Endothelial cell of umbilical vein (primary cell): ENCODE results near the gene APOD. TPM values are rescaled to one million over a fixed set of nuclear protein-coding genes. Genes with fewer than 3 reads are reported as not detected.
"Not testable (repeated sequence)": the region's sequence is repeated elsewhere in the genome, so short reads cannot be mapped to it uniquely, and the experiment has no call there.

Experiments used
- BruUV-seq: library from RNA; stranded (reverse); fragments of 400-500 nt; replicated peaks from 2 replicates; lab custom pipeline; 2021; lab: Mats Ljungman, UMichigan
- CTCF ChIA-PET: fragments of 300-600, 350-600 bp; sonication (Branson Sonifier 250); formaldehyde crosslinking; loops from one replicate; lab custom pipeline; 2021; ENCODE audit warnings: antibody characterized with exemption, inconsistent platforms; lab: Charles Lee
- POLR2A ChIA-PET: fragments of 300-600, 350-600 bp; sonication (Branson Sonifier 250); formaldehyde crosslinking; loops from one replicate; lab custom pipeline; 2021; ENCODE audit warnings: antibody characterized with exemption, inconsistent platforms; lab: Charles Lee
- DNase-seq: peaks from one replicate; pipeline ENCODE4 v3.0.0-alpha.2; 2011; ENCODE audit warnings: low read depth, low spot score
- FAIRE-seq: peaks from 2 replicates; lab custom pipeline; 2011; peaks lifted over from hg19 to GRCh38; lab: Jason Lieb, UNC
- H2AFZ ChIP-seq: 2 replicates; pipeline ENCODE4 v1.6.0; 2012; ENCODE audit warnings: low read depth, low read length, control low read depth, inconsistent platforms
- H3K27ac ChIP-seq: 2 replicates; pipeline ENCODE4 v1.5.1; 2011; ENCODE audit warnings: low read depth, mild to moderate bottlenecking, control low read depth, low read length, moderate library complexity; ENCODE audit not compliant: insufficient read depth
- H3K27me3 ChIP-seq, 2 experiments: 2 replicates each; pipeline versions ENCODE4 v1.6.0 to v1.6.1; 2011; ENCODE audit warnings: low read length in 2 of 2, mixed read lengths in 1 of 2; ENCODE audit not compliant: control insufficient read depth in 2 of 2, insufficient read depth in 2 of 2
- H3K36me3 ChIP-seq, 2 experiments: 2 replicates in 1 of 2; 3 replicates in 1 of 2; pipeline ENCODE4 v1.5.1; 2011; ENCODE audit warnings: low read length in 2 of 2, mild to moderate bottlenecking in 1 of 2, moderate library complexity in 1 of 2; ENCODE audit not compliant: control insufficient read depth in 2 of 2, insufficient read depth in 2 of 2; ENCODE audit errors: extremely low read depth in 1 of 2
- H3K4me1 ChIP-seq: 3 replicates; pipeline ENCODE4 v1.5.1; 2011; ENCODE audit warnings: mild to moderate bottlenecking, low read length; ENCODE audit not compliant: control insufficient read depth, insufficient read depth; ENCODE audit errors: extremely low read depth
- H3K4me2 ChIP-seq: 2 replicates; pipeline ENCODE4 v1.6.1; 2011; ENCODE audit warnings: low read length, control low read depth, mixed read lengths; ENCODE audit not compliant: insufficient read depth
- H3K4me3 ChIP-seq, 3 experiments: fragments of 200-600 bp in 1 of 3; sonication (generic), shearing (Covaris generic) in 1 of 3; replicated peaks in 1 of 3; 2 replicates each; pipeline ENCODE4 v1.5.1; 2011 to 2016; ENCODE audit warnings: control low read depth in 3 of 3, low read length in 3 of 3, mild to moderate bottlenecking in 2 of 3, inconsistent platforms in 1 of 3, low read depth in 1 of 3, moderate library complexity in 1 of 3; ENCODE audit not compliant: insufficient read depth in 1 of 3
- H3K79me2 ChIP-seq: 2 replicates; pipeline ENCODE4 v1.6.0; 2012; ENCODE audit warnings: low read length, inconsistent platforms; ENCODE audit not compliant: control insufficient read depth, insufficient read depth
- H3K9ac ChIP-seq: replicated peaks from 2 replicates; pipeline ENCODE3; 2011; ENCODE audit warnings: low read length, control low read depth; ENCODE audit not compliant: insufficient read depth; ENCODE audit errors: extremely low read depth
- H3K9me1 ChIP-seq: replicated peaks from 3 replicates; pipeline ENCODE4 v1.6.0; 2011; ENCODE audit warnings: mild to moderate bottlenecking, low read length; ENCODE audit not compliant: control insufficient read depth, insufficient read depth; ENCODE audit errors: extremely low read depth
- H3K9me3 ChIP-seq: replicated peaks from 2 replicates; pipeline ENCODE4 v1.5.1; 2012; ENCODE audit warnings: low read length, inconsistent platforms; ENCODE audit not compliant: control insufficient read depth, insufficient read depth
- H4K20me1 ChIP-seq: replicated peaks from 2 replicates; pipeline ENCODE3; 2011; ENCODE audit warnings: mild to moderate bottlenecking, low read length; ENCODE audit not compliant: control insufficient read depth, insufficient read depth; ENCODE audit errors: extremely low read depth
- CTCF ChIP-seq, 2 donors: IDR thresholded peaks; 1 replicate in 1 of 2; 2 replicates in 1 of 2; pipeline ENCODE4 v1.5.1; 2011; ENCODE audit warnings: low read length in 2 of 2, mild to moderate bottlenecking in 2 of 2, moderate library complexity in 2 of 2, control low read depth in 1 of 2, inconsistent platforms in 1 of 2, low read depth in 1 of 2; ENCODE audit not compliant: insufficient read depth in 1 of 2; ENCODE audit errors: extremely low read depth in 1 of 2
- EZH2 ChIP-seq: IDR thresholded peaks from 2 replicates; pipeline ENCODE4 v1.6.1; 2012; ENCODE audit warnings: borderline replicate concordance, low read depth, mild to moderate bottlenecking, moderate library complexity, low read length, inconsistent platforms; ENCODE audit not compliant: severe bottlenecking
- FOS ChIP-seq: IDR thresholded peaks from 2 replicates; pipeline ENCODE4 v1.6.1; 2011; ENCODE audit warnings: mild to moderate bottlenecking, low read length, moderate library complexity, borderline replicate concordance; ENCODE audit not compliant: insufficient read depth
- GATA2 ChIP-seq: IDR thresholded peaks from 2 replicates; pipeline ENCODE4 v1.7.0; 2011; ENCODE audit warnings: low read depth, mild to moderate bottlenecking, moderate library complexity, mixed read lengths, low read length; ENCODE audit not compliant: insufficient read length, insufficient read depth
- JUN ChIP-seq: IDR thresholded peaks from 2 replicates; pipeline ENCODE4 v1.6.1; 2011; ENCODE audit warnings: borderline replicate concordance, low read depth; ENCODE audit not compliant: insufficient read length, insufficient read depth
- MAX ChIP-seq: IDR thresholded peaks from 2 replicates; pipeline ENCODE4 v1.6.1; 2011; ENCODE audit not compliant: insufficient read depth, insufficient read length
- MYC ChIP-seq: IDR thresholded peaks from one replicate; pipeline ENCODE4 v1.6.1; 2011; ENCODE audit warnings: mild to moderate bottlenecking, low read depth, low read length
- POLR2A ChIP-seq: IDR thresholded peaks from 2 replicates; pipeline ENCODE4 v1.6.1; 2012; ENCODE audit warnings: low read depth, mild to moderate bottlenecking, control low read depth, low read length
- POLR2AphosphoS5 ChIP-seq: IDR thresholded peaks from 2 replicates; pipeline ENCODE4 v1.6.1; 2012; ENCODE audit warnings: low read depth, mild to moderate bottlenecking, control low read depth, low read length, moderate library complexity; ENCODE audit not compliant: insufficient read depth
- dilution Hi-C: fragments of 300-500 bp; cut with MboI; formaldehyde crosslinking; loops from one replicate; pipeline ENCODE4 v1.15.0; 2019; ENCODE audit warnings: low sequenced_read_pairs; ENCODE audit not compliant: extremely low pct_ligation_motif_present
- intact Hi-C: fragments of 100-400 bp; cut with micrococcal nuclease; formaldehyde crosslinking; loops from one replicate; pipeline ENCODE4 v1.10.0; 2022
- polyA plus RNA-seq, 4 experiments: library from polyadenylated mRNA; depleted of rRNA in 3 of 4; stranded (reverse) in 3 of 4; unstranded in 1 of 4; fragments of >200 nt; gene quantifications; 2 replicates each; pipeline versions ENCODE4 v1.2.1 to v1.2.3, GENCODE V29; 2011 to 2012; ENCODE audit warnings: missing spikeins in 1 of 4
- total RNA-seq: library from RNA; stranded (reverse); gene quantifications from 2 replicates; pipeline ENCODE4 v1.2.3, GENCODE V29; 2021

The APOD gene
- total and polyA plus RNA-seq, 2 donors (not counting 3 experiments of a cell fraction or from before 2014, with no cell fraction given) = 2.2 to 2.9 TPM

- CTCF ChIA-PET, H3K27me3 ChIP-seq, H3K9me1 ChIP-seq, H3K9ac ChIP-seq, H2AFZ ChIP-seq, H3K4me2 ChIP-seq, POLR2A ChIA-PET, FAIRE-seq, intact Hi-C loops, DNase-seq, H3K27ac ChIP-seq, H3K4me3 ChIP-seq, H3K36me3 ChIP-seq, BruUV-seq, H3K4me1 ChIP-seq, H3K9me3 ChIP-seq, H3K79me2 ChIP-seq, H4K20me1 ChIP-seq, dilution Hi-C loops: not testable (repeated sequence)
Observed at GRCh38 chr3:195614672-195615504, 31.1 kb upstream of the APOD start.

- no peaks in the 10 kb centered on the region for H3K36me3 ChIP-seq
- intact Hi-C loops = no loop called here
- no peak overlapping the region for H3K4me3 ChIP-seq
- no peak overlapping the region for H2AFZ ChIP-seq
- no peaks in the 10 kb centered on the region for H3K9me3 ChIP-seq
- H3K4me1 ChIP-seq = no peaks in the 10 kb centered on the region
- BruUV-seq = no TSS peak
- no peak overlapping the region for H3K9ac ChIP-seq
- no peak overlapping the region for H3K27ac ChIP-seq
- TF ChIP-seq EZH2 (no peak), JUN (no peak), FOS (no peak), MYC (no peak), CTCF (IDR thresholded peaks at IDR 0.05; ENCODE audit: extremely low read depth in 1 of 2, insufficient read depth in 1 of 2, low read depth in 1 of 2, low read length in 2 of 2) (no peak), POLR2A (no peak), POLR2AphosphoS5 (no peak), GATA2 (no peak), MAX (no peak)
- H3K4me2 ChIP-seq = no peak overlapping the region
- no peak for DNase-seq
- POLR2A ChIA-PET = no interaction called here
- dilution Hi-C loops = no loop called here
- H4K20me1 ChIP-seq = no peaks in the 10 kb centered on the region
- no peak for FAIRE-seq
- CTCF ChIA-PET = no interaction called here
- H3K27me3 ChIP-seq = peaks cover 2 to 3% of the 10 kb centered on the region in 2 experiments
- no peaks in the 10 kb centered on the region for H3K9me1 ChIP-seq
- no peaks in the 10 kb centered on the region for H3K79me2 ChIP-seq
Observed at GRCh38 chr3:195613468-195614069, 29.8 kb upstream of the APOD start.
